IMR-90 (cell line): Measurements from ENCODE around the gene STX16. TPM values are rescaled to one million over a fixed set of nuclear protein-coding genes. Genes with fewer than 3 reads are reported as not detected.

Experiments used
- ATAC-seq: fragments of 200-7000 bp; cut with Tn5 transposase; 2 replicates; pipeline ENCODE4 v1.9.1; 2020; ENCODE audit warnings: low read depth, mild to moderate bottlenecking, moderate library complexity
- BruUV-seq: library from RNA; stranded (reverse); fragments of 400-500 nt; replicated peaks from 2 replicates; lab custom pipeline; 2021; lab: Mats Ljungman, UMichigan
- CTCF ChIA-PET: fragments of 300-600 bp; formaldehyde crosslinking; extraction: SDS; loops from one replicate; lab custom pipeline; 2021; ENCODE audit warnings: antibody characterized with exemption; lab: Yijun Ruan, JAX
- POLR2A ChIA-PET: fragments of 300-600 bp; sonication (Branson Sonifier 250); formaldehyde crosslinking; loops from one replicate; lab custom pipeline; 2022; ENCODE audit warnings: antibody characterized with exemption; ENCODE audit not compliant: unreplicated experiment; lab: Charles Lee
- DNase-seq: peaks from one replicate; pipeline ENCODE4 v3.0.0; 2013
- H2AFZ ChIP-seq: replicated peaks from 2 replicates; pipeline ENCODE3; 2013; ENCODE audit warnings: low read length, mild to moderate bottlenecking; ENCODE audit not compliant: poor library complexity
- H2AK5ac ChIP-seq: 2 replicates; pipeline ENCODE4 v1.6.1; 2013; ENCODE audit warnings: low read depth, low read length, inconsistent platforms
- H2AK9ac ChIP-seq: replicated peaks from 2 replicates; pipeline ENCODE3; 2013; ENCODE audit warnings: mild to moderate bottlenecking, low read depth, low read length, moderate library complexity; ENCODE audit not compliant: poor library complexity
- H2BK120ac ChIP-seq: 2 replicates; pipeline ENCODE4 v1.6.1; 2013; ENCODE audit warnings: low read depth, low read length, inconsistent platforms
- H2BK15ac ChIP-seq: 3 replicates; pipeline ENCODE4 v1.6.1; 2013; ENCODE audit warnings: low read depth, low read length, inconsistent platforms
- H2BK20ac ChIP-seq: 2 replicates; pipeline ENCODE4 v1.6.1; 2013; ENCODE audit warnings: low read depth, mild to moderate bottlenecking, inconsistent platforms, low read length, moderate library complexity
- H2BK5ac ChIP-seq: 2 replicates; pipeline ENCODE4 v1.6.1; 2013; ENCODE audit warnings: mild to moderate bottlenecking, low read depth, low read length, inconsistent platforms; ENCODE audit not compliant: poor library complexity, severe bottlenecking
- H3K14ac ChIP-seq: replicated peaks from 2 replicates; pipeline ENCODE4 v1.6.1; 2013; ENCODE audit warnings: low read depth, low read length, inconsistent platforms
- H3K18ac ChIP-seq: 2 replicates; pipeline ENCODE4 v1.6.1; 2013; ENCODE audit warnings: low read depth, low read length, control low read depth
- H3K23ac ChIP-seq: 2 replicates; pipeline ENCODE4 v1.6.1; 2013; ENCODE audit warnings: low read depth, low read length, inconsistent platforms
- H3K27ac ChIP-seq: 2 replicates; pipeline ENCODE4 v1.5.1; 2013; ENCODE audit warnings: mild to moderate bottlenecking, control low read depth, low read length; ENCODE audit not compliant: insufficient read depth
- H3K27me3 ChIP-seq: 2 replicates; pipeline ENCODE4 v1.6.1; 2013; ENCODE audit warnings: low read length; ENCODE audit not compliant: control insufficient read depth, insufficient read depth
- H3K36me3 ChIP-seq: 2 replicates; pipeline ENCODE4 v1.6.1; 2013; ENCODE audit warnings: low read length, mixed read lengths; ENCODE audit not compliant: control insufficient read depth, insufficient read depth
- H3K4ac ChIP-seq: 2 replicates; pipeline ENCODE4 v1.6.1; 2013; ENCODE audit warnings: low read depth, low read length, inconsistent platforms
- H3K4me1 ChIP-seq: 2 replicates; pipeline ENCODE4 v1.6.1; 2013; ENCODE audit warnings: low read length, mixed read lengths; ENCODE audit not compliant: control insufficient read depth, insufficient read depth
- H3K4me2 ChIP-seq: 2 replicates; pipeline ENCODE4 v1.6.1; 2013; ENCODE audit warnings: low read depth, mild to moderate bottlenecking, control low read depth, low read length, moderate library complexity
- H3K4me3 ChIP-seq: 2 replicates; pipeline ENCODE4 v1.5.1; 2013; ENCODE audit warnings: low read depth, mild to moderate bottlenecking, control low read depth, low read length, moderate library complexity; ENCODE audit not compliant: insufficient read depth
- H3K56ac ChIP-seq: 2 replicates; pipeline ENCODE4 v1.6.1; 2013; ENCODE audit warnings: low read length, inconsistent platforms; ENCODE audit not compliant: insufficient read depth; ENCODE audit errors: extremely low read depth
- H3K79me1 ChIP-seq, 2 experiments: 2 replicates each; pipeline ENCODE4 v1.6.1; 2013; ENCODE audit warnings: low read length in 2 of 2, inconsistent platforms in 1 of 2, low read depth in 1 of 2
- H3K9ac ChIP-seq: 2 replicates; pipeline ENCODE4 v1.6.1; 2013; ENCODE audit warnings: low read depth, low read length, control low read depth
- H3K9me1 ChIP-seq: 2 replicates; pipeline ENCODE4 v1.6.1; 2013; ENCODE audit warnings: low read length, inconsistent platforms; ENCODE audit not compliant: insufficient read depth
- H3K9me3 ChIP-seq: 2 replicates; pipeline ENCODE4 v1.6.1; 2013; ENCODE audit warnings: low read length; ENCODE audit not compliant: control insufficient read depth, insufficient read depth
- H4K20me1 ChIP-seq: 2 replicates; pipeline ENCODE4 v1.6.1; 2013; ENCODE audit warnings: low read length, inconsistent platforms; ENCODE audit not compliant: insufficient read depth
- H4K5ac ChIP-seq: 2 replicates; pipeline ENCODE4 v1.6.1; 2013; ENCODE audit warnings: mild to moderate bottlenecking, low read depth, low read length, control low read depth
- H4K8ac ChIP-seq, 2 experiments: 2 replicates each; pipeline ENCODE4 v1.6.1; 2013; ENCODE audit warnings: low read depth in 2 of 2, low read length in 2 of 2, control low read depth in 1 of 2, inconsistent platforms in 1 of 2
- H4K91ac ChIP-seq: 2 replicates; pipeline ENCODE4 v1.6.1; 2013; ENCODE audit warnings: low read depth, low read length, inconsistent platforms; ENCODE audit not compliant: insufficient read depth
- MXI1 ChIP-seq: IDR thresholded peaks from 2 replicates; pipeline ENCODE4 v1.6.1; 2012; ENCODE audit warnings: low read depth, mild to moderate bottlenecking, low read length, moderate library complexity, borderline replicate concordance
- RFX5 ChIP-seq: IDR thresholded peaks from 2 replicates; pipeline ENCODE4 v1.8.0; 2012; ENCODE audit warnings: low read depth, mild to moderate bottlenecking, low read length, moderate library complexity
- WGBS, 2 experiments: methylation state at CpG; one replicate each; pipeline versions ENCODE4 v1.1.5 to v1.1.7; 2013; ENCODE audit warnings: missing lambda C conversion rate in 2 of 2; ENCODE audit not compliant: insufficient read length in 1 of 2; ENCODE audit errors: extremely low coverage in 2 of 2; 5-methylcytosine and 5-hydroxymethylcytosine counted together
- dilution Hi-C: fragments of 300-500 bp; cut with HindIII; formaldehyde crosslinking; loops from one replicate; pipeline ENCODE4 v1.14.3; 2018; ENCODE audit warnings: low sequenced_read_pairs; ENCODE audit not compliant: unreplicated experiment
- in situ Hi-C: fragments of 300-500 bp; cut with MboI; formaldehyde crosslinking; loops from 3 replicates; pipeline ENCODE4 v1.14.3; 2019; ENCODE audit warnings: low sequenced_read_pairs, inconsistent platforms, mixed read lengths
- intact Hi-C: fragments of 100-400 bp; cut with micrococcal nuclease; formaldehyde crosslinking; loops from 2 replicates; pipeline ENCODE4 v1.10.0; 2022
- polyA plus RNA-seq, 3 experiments: library from polyadenylated mRNA; depleted of rRNA; stranded (reverse); fragments of >200 nt; gene quantifications; 2 replicates each; pipeline ENCODE4 v1.2.3, GENCODE V29; 2012; ENCODE audit warnings: low replicate concordance in 1 of 3
- total RNA-seq: library from RNA; depleted of rRNA; stranded (reverse); fragments of >200 nt; gene quantifications from 2 replicates; pipeline ENCODE4 v1.2.3, GENCODE V29; 2012
- TF ChIP-seq, protein P1 (sequence below): fragments of 150-350 bp; IDR thresholded peaks from 2 replicates; pipeline ENCODE4 v1.6.1; 2016; ENCODE audit warnings: low read depth, mild to moderate bottlenecking, low read length, moderate library complexity, borderline replicate concordance
- TF ChIP-seq, protein P2 (sequence below): conservative IDR thresholded peaks from 2 replicates; pipeline ENCODE4 v1.5.1; 2012; ENCODE audit warnings: mild to moderate bottlenecking, low read depth, low read length, improper control_type of control experiment

STX16 gene
- total and polyA plus RNA-seq, 2 of the 4 experiments (the other 2 are of a cell fraction): 26.9 to 58.2 TPM

DNA sequence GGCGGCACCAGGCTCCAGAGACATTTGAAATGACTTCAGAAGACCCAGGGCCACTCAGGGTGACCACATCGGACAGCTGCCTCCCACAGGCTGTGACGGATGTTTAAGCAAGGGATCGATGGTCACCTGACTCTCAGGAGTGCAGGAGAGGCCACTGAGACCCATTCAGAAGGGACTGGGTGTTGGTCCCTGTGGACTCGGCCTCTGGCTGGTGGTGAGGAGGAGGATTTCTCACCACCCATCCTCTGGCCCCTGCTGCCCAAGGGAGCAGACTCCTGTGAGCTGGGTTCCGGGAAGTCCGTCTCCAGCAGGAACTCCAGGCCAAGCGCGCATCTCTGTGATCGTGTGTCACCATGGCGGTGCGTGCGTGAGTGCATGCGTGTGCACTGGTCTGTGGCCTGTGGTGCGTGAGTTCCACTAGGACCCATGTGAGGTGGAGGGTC, 67.1 kb downstream of the STX16 start:
- Histone ChIP-seq H3K23ac (no peak overlapping the region), H3K4me2 (no peak overlapping the region), H3K4me3 (no peak overlapping the region), H2BK5ac (no peak overlapping the region), H3K36me3 (no peaks in the 10 kb centered on the region), H4K5ac (no peak overlapping the region), H3K9me3 (no peaks in the 10 kb centered on the region), H2BK120ac (no peak overlapping the region), H3K56ac (no peak overlapping the region), H3K4me1 (no peaks in the 10 kb centered on the region), H3K9me1 (no peaks in the 10 kb centered on the region), H4K8ac (no peak overlapping the region), H2AFZ (no peak overlapping the region), H4K91ac (no peak overlapping the region), H4K20me1 (no peaks in the 10 kb centered on the region), H2BK15ac (no peak overlapping the region), H3K27ac (no peak overlapping the region), H3K27me3 (peaks cover 30% of the 10 kb centered on the region), H3K18ac (no peak overlapping the region), H3K79me1 (no peaks in the 10 kb centered on the region), H2AK9ac (no peak overlapping the region), H2BK20ac (no peak overlapping the region), H3K14ac (no peak overlapping the region), H3K9ac (no peak overlapping the region), H2AK5ac (no peak overlapping the region), H3K4ac (no peak overlapping the region)
- ChIA-PET POLR2A (no interaction called here), CTCF (no interaction called here)
- BruUV-seq: no TSS peak
- in situ Hi-C loops (no loop called here), intact Hi-C loops (no loop called here), dilution Hi-C loops (no loop called here)
- 100% methylated on average over 1 of the region's 15 CpGs; no CpG with 5 or more reads in 1 of the 2 experiments for WGBS, 2 experiments
- no peak for TF ChIP-seq RFX5
- TF ChIP-seq MXI1: no peak
- TF ChIP-seq, protein P1, sequence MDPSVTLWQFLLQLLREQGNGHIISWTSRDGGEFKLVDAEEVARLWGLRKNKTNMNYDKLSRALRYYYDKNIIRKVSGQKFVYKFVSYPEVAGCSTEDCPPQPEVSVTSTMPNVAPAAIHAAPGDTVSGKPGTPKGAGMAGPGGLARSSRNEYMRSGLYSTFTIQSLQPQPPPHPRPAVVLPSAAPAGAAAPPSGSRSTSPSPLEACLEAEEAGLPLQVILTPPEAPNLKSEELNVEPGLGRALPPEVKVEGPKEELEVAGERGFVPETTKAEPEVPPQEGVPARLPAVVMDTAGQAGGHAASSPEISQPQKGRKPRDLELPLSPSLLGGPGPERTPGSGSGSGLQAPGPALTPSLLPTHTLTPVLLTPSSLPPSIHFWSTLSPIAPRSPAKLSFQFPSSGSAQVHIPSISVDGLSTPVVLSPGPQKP: no peak
- TF ChIP-seq, protein P2, sequence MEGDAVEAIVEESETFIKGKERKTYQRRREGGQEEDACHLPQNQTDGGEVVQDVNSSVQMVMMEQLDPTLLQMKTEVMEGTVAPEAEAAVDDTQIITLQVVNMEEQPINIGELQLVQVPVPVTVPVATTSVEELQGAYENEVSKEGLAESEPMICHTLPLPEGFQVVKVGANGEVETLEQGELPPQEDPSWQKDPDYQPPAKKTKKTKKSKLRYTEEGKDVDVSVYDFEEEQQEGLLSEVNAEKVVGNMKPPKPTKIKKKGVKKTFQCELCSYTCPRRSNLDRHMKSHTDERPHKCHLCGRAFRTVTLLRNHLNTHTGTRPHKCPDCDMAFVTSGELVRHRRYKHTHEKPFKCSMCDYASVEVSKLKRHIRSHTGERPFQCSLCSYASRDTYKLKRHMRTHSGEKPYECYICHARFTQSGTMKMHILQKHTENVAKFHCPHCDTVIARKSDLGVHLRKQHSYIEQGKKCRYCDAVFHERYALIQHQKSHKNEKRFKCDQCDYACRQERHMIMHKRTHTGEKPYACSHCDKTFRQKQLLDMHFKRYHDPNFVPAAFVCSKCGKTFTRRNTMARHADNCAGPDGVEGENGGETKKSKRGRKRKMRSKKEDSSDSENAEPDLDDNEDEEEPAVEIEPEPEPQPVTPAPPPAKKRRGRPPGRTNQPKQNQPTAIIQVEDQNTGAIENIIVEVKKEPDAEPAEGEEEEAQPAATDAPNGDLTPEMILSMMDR: no peak
- ATAC-seq (no peak), DNase-seq (no peak)
